Vagina (tissue), 2 donors: ENCODE measurements around the gene SHTN1.

ENCODE experiments used
- CTCF ChIP-seq, 3 experiments: fragments of 450-650 bp in 2 of 3; fragments of 200-600 bp in 1 of 3; sonication (generic) in 1 of 3; IDR thresholded peaks; one replicate each; pipeline ENCODE4 v1.5.1; 2017 to 2019; ENCODE audit warnings: antibody characterized with exemption in 3 of 3, mild to moderate bottlenecking in 2 of 3, moderate library complexity in 2 of 3
- POLR2AphosphoS5 ChIP-seq, 2 donors: sonication (generic); formaldehyde crosslinking; IDR thresholded peaks; one replicate each; pipeline ENCODE4 v1.9.0; 2017; ENCODE audit warnings: antibody characterized with exemption in 2 of 2, mild to moderate bottlenecking in 2 of 2, low read depth in 1 of 2; ENCODE audit not compliant: insufficient read depth in 1 of 2

GRCh38 chr10:117005026-117005526 is at the start of gene SHTN1:
- TF ChIP-seq CTCF (IDR thresholded peaks at IDR 0.05) (no peak), POLR2AphosphoS5 (IDR thresholded peaks at IDR 0.05; ENCODE audit: insufficient read depth in 1 of 2, low read depth in 1 of 2) (peak in 1 of 2 donors; percentile 41)
